ENCODE results near the gene SGMS1.
"Not testable (repeated sequence)": the region's sequence is repeated elsewhere in the genome, so short reads cannot be mapped to it uniquely, and the experiment has no call there.

The SGMS1 gene

DNA sequence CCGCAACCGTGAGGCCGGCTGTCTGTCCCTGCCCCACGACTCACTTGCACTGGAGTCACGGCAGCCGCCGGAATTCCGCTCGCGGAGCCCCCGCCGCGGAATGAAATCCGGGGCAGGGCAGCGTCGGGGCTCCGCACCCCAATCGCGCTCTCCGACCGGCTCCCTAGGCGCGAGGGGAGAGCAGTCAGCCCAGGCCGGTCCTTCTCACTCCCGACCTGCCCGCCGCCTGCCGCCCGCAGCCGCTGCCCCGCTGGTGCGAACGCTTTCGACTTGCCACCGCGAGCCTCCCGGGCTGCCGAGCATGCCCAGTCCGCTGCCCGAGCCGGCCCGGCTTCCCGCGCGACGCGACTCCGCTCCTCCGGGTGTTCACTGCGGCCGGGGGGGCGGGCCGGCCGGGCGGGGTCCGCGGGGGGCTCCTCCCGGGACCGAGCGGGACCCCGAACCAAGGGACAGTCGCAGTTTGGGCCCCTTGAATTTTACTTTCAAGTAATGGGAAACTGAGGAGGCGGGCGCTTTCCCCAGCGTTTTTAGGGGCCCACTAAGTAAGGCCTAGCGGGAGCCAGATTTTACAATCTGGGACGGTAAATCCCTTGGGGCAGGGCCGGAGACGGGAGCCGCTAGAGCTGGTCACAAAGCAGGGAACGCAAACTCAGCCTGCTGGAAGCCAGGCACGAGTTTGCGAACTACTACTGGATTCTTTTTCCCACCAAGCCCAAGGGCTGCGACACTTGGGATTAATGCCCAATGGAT lies at the start of gene SGMS1:
Gene SGMS1, minus strand, starts transcription at position 294 of the 750 bp plus-strand sequence. CDS start 279,842 bp downstream, outside the sequence.
- peak; percentile 50 to 72 for DNase-seq (ENCODE audit: low read depth in 2 of 2)

DNA sequence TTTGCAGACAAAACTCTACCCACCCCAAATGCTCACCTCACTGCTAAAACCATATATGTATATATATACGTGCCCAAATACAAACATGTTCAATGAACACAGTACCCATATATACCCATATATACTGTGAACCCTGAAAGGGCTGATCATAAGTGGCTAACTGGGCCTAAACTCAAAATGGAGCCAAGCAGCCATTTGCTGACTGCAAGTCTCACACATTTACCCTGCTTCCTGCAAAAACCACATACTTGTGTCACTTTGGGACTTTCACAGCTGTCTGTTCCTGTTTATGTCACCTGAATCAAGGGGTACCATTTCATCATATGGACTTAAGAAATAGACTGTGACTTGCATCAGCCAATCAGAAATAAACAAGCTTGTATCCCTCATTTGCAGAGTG lies 48.4 kb upstream of the SGMS1 start:
- DNase-seq (ENCODE audit: low read depth in 2 of 2) = not testable (repeated sequence)

DNA sequence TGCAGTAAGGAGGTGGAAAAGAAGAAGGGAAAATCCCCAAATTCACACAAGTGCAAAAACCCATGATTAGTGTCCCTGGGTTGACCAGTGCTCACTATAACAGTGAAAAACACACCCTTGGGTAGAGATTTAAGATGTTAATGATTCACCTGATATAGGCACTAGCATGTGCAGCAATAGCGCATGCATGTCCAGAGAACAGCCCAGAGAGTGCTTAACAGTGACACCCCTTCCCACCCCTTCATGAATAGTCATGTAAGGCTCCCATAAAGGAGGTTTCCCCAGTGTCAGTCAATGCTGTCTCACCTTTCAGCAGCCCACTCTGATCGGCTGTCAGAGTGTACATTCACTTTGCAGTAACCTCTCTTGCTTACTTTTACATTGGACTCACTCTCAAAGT lies 47.9 kb upstream of the SGMS1 start:
- DNase-seq (ENCODE audit: low read depth in 2 of 2) = not testable (repeated sequence)

DNA sequence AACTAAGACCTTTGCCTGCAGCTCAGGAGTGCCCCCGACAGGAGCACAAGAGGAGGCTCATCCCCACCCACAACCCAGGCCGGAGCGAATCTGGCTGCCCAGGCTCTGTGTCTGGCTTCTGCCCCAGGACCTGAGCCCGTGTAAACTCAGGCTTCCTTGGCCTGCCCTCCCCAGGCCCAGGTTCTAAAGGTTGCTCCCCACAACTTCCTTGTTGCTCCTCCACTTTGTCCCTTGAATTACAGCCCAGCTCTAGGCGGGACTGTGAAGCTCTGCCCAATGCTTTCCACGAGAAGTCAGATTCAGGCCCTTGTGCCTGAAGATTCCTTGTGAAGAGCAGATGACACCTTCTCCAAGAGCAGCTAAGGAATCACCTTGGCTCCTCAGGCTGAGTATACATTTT lies 46.2 kb upstream of the SGMS1 start:
- not testable (repeated sequence) for DNase-seq (ENCODE audit: low read depth in 2 of 2)

DNA sequence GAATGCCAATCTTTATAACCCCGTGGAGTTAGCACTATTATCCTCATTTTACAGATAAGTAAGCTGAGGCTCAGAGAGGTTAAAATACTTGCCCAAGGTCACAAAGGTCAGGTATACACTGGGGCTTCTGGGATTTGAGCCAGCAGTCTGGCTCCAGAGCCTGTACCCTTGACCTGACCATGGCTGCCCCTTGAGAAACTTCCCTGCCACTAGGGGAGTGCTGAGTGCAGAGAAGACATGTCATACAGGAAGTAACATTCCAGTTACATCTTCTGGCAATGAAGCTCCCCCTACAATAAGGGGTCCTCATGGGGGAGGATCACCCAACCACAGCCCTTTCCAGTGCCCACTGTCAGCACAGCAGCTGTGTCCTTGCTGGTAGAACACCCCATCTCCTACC lies 43.6 kb upstream of the SGMS1 start:
- not testable (repeated sequence) for DNase-seq (ENCODE audit: low read depth in 2 of 2)

DNA sequence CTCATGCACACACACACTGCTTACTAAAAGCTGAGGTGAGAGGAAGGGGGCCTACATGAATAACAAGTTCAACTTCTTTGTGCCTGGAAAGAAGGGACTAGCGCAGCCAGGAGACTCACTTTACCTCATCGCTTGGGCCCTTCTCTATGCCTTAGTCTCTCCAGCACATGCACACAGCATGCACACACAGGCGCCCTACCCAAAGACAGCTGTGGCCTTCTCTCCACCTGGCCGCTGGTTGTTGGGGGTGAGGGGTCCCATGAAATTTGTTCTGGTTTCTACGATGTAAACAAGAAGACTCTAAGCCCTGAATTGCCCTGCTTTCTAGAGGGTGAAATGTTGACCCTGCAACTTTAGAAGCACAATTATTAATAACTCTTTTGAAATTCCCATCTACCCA lies 38.7 kb upstream of the SGMS1 start:
- DNase-seq (ENCODE audit: low read depth in 2 of 2) = not testable (repeated sequence)

DNA sequence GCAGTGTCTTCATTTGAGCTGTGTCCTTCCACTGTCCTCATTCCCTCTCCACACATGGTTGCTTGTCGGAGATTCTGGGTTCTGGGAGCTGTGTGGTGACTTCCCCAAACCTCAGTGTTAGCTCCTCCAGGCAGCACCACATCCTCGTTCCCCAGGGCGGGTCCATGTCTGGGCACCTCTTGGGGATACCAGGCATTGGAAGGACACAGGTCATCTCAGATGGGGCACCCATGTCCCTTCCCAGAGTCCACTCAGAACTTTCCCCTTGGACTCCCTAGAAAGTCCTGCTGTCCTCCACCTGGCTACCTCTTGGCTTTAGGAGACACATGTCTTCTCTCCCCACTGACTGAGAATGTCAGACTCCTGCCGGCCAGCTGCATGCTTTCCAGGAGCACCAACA lies 37.8 kb upstream of the SGMS1 start:
- DNase-seq (ENCODE audit: low read depth in 2 of 2) = not testable (repeated sequence)

DNA sequence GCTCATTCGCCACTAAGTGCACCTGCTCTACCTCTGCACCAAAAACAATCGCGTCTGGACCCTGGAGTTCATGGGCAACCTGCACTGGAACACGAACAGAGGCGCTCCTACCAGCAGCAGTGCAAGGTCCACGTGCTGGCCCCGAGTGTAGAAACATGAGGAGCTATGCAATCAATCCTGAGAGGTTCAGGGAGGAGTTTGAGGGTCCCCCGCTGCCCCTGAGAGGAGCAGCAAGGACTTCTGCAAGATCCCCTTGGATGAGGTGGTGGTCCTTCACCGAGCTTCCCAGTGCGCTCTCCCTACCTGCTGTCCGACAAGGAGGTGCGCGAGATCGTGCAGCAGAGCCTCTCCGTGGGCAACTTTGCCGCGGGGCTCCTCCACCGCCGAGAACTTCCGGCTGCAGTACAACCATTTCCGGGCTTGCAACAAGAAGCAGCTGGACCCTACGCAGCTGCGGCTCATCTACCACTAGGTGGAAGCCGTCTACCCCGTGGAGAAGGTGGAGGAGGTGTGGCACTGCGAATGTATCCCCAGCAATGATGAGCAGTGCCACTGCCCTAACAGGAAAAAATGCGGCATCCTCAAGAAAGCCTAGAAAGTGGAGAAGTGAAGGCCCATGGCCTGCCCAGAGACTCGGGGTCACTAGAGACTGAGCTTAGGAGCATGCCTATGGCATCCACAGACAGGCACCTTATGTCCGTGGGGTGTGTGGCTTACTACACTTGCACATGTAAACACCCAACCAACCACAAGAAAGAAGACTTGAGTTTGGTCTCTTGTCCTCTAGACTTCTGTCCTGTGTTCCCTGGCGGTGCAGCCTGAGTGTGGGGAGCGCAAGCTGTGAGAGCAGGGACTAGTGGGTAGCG lies 36.3 kb upstream of the SGMS1 start:
- DNase-seq (ENCODE audit: low read depth in 2 of 2) = peak in 1 of 2 donors; percentile 52

DNA sequence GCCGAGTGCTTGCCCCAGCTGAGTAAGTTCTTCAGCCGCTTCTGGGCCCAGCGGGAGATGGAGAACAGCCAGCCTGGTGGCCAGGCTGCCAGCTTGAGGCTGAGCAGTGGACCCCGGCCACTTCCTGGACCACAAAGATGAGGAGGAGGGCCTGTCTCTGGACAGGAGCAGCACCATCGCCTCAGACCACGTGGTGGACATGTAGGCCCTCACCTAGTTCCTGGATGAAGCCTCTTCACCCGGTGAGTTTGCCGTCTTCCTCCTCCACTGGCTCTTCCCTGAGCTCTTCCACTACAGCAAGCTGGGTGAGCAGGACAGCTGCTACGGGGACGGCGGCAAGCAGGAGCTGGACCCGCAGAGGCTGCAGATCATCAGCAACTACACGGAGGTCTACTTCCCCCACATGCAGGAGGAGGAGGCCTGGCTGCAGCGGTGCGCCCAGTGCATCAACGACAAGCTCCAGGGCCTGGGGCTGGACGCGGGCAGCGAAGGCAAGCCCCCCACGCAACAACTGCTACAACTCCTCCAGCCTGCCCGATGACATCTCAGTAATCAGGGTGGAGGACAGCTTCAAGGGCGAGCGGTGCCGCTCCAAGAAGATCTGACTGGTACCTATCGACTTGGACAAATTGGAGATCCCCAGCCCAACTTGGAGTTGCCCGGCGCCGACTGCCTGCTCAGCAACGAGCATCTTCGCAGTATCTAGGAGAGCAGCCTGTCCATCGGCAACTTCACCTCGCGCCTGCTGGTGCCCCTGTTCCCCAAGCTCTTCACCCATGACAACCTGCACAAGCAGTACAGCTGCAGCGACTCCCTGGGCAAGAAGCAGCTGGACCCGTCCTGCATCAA lies 35.5 kb upstream of the SGMS1 start:
- not testable (repeated sequence) for DNase-seq (ENCODE audit: low read depth in 2 of 2)

DNA sequence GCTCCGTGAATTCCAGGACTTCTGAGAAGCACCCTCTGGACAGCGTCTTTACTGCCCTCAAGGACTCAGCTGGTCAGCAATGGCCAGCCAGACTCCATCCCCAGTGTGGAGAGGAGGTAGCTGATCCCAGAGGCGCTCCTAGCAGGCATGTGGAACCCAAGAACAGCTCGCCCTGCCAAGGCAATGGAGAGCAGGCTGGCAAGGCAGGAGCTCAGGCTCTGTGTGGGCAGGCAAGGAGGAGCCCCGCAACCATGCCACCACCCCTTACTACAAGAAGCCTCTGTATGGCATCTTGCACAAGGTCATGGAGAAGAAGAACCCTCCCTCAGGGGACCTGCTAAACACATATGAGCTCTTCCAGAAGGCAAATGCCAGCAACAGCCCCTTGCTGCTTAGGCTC lies 34.4 kb upstream of the SGMS1 start:
- DNase-seq (ENCODE audit: low read depth in 2 of 2) = no peak

DNA sequence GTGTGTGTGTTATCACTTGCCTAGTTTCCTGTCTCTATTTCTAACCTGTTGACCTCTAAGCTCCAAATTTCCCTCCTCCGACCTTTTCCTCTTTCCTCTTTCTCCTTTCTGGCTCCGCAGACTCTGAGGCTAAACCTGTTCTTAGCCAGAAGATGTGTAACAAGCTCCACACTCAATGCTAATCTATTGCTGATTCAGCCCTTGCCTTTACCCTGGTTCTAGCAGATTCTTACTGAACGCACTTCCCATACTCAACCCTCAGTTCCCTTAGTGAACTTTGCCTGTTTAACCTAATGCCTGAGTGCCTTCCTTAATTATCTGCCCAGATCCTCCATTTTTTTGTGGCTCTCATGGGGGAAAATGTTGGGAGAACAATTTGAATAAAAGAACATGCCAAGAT lies 30.0 kb upstream of the SGMS1 start:
- DNase-seq (ENCODE audit: low read depth in 2 of 2) = no peak

DNA sequence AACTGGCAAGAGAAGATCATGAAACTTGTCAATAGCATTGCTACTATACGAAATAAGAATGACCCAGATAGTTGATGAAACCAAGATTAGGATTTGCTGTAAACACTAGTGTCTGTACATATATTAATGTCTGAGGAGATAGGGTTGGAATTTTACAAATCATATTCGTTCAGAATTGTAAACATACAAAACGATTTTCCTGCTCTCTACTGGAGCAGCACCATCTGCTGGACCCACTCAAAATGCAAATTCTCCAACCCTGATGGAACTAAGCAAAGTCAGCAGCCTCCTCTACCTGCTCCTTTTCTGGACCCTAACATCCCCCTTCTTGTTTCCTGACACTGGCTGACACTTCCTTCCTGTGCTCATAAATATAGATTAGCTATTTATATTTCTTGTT lies 29.4 kb upstream of the SGMS1 start:
- DNase-seq (ENCODE audit: low read depth in 2 of 2) = no peak

DNA sequence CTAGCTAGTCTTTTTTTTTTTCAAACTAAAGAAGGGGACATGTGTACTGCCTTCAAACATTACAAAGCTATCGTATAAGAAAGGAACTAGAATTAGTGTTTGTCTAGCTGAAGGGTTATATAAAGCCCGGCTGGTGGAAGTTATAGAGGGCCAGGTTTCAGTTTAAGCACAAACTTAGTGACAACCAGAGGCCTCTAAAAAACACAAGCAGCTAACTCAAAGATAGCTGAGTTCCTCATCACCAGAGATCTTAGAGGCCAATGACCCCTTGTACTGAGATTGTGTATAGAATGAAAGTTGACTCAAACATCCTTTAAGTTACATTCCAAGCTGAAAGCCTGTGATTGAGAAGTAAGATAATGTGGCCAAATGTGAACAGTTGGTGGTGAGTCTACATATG lies 28.1 kb upstream of the SGMS1 start:
- DNase-seq (ENCODE audit: low read depth in 2 of 2) = no peak

DNA sequence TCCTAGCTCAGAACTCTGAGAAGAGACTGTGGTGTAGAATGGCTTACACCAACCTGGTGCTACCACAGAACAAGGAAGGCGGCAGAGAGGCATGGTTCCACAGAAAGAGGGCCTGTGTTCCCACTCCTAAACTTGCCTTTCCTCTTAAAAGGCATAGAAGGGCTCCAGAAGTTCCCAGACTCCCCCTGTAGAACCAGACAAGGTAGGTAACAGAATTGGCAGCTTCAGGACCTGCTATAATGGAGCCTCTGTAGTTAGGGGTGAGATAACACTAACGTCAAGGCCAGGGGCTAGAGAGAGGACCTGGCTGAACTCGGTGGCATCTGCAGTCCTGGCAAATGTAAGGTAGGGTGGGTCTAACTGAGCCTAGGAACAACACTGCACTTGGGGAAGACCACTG lies 26.7 kb upstream of the SGMS1 start:
- no peak for DNase-seq (ENCODE audit: low read depth in 2 of 2)

DNA sequence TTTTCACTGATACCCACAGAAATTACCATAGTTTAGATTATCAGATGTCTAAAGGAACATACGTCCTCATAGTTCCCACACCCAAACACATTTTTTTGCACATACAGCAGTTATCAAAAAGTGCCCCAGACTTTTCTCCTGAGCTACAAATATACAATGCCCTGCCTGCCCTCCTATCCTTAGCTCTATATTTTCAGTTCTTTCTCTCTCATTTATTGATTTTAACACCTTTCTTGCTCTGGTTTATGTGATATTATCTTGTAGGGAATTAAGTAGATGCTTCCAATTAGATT lies 25.1 kb upstream of the SGMS1 start:
- no peak for DNase-seq (ENCODE audit: low read depth in 2 of 2)

DNA sequence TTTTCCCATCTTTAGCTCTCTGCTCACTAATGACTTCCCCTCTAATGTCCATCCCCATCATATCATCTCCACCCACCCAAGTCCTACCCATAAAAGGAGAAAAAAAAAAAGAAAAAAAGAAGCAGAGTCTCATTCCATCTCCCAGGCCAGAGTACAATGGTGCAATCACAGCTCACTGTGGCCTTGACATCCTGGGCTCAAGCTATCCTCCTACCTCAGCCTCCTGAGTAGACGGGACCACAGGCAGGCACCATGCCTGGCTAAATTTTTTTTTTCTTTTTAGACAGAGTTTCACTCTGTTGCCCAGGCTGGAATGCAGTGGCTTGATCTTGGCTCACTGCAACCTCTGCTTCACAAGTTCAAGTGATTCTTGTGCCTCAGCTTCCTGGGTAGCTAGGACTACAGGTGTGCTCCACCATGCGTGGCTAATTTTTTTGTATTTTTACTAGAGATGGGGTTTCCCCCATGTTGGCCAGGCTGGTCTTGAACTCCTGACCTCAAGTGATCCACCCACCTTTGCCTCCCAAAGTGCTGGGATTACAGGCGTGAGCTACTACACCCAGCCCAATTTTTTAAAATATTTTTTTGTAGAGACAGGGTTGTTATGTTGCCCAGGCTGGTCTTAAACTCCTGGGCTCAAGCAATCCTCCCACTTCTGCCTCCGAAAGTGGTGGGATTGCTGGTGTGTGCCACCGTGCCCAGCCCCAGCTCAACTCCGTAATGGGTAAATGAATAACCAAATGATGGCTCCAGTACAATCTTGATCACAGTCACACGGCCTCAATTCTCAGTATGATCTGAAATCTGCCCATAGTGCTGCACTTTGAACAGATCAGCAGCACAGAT lies 24.6 kb upstream of the SGMS1 start:
- no peak for DNase-seq (ENCODE audit: low read depth in 2 of 2)

DNA sequence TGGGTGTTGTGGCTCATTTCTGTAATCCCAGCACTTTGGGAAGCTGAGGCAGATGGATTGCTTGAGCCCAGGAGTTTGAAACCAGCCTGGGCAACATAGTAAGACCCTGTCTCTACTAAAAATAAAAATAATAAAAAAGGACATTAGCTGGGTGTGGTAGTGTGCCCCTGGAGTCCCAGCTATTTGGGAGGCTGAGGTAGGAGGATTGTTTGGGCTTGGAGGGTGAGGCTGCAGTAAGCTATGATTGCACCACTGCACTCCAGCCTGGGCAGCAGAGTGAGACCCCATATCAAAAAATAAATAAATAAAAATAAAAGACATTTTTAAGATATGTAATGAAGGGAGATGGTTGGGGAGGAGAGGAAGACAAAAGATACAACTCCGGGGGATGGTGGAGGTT lies 23.6 kb upstream of the SGMS1 start:
- DNase-seq (ENCODE audit: low read depth in 2 of 2) = not testable (repeated sequence)

DNA sequence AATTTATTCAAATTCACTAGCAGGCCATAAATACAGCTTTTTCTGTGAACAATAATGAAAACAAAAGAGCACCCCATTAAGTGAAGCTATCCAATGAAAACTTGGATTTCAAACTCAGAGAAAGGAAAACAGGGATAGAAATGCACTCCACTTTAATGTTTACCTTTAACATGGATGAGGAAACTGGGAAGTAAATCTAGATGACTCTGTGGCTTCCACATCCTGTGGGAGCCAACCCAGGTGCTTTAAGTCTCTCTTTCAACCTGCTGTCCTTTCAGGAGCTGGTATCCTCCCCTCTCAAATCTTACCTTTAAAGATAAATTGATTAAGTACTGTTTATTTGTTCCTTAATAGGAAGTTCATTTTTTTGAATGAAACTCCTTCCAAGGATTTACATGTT lies 21.5 kb upstream of the SGMS1 start:
- DNase-seq (ENCODE audit: low read depth in 2 of 2) = no peak

DNA sequence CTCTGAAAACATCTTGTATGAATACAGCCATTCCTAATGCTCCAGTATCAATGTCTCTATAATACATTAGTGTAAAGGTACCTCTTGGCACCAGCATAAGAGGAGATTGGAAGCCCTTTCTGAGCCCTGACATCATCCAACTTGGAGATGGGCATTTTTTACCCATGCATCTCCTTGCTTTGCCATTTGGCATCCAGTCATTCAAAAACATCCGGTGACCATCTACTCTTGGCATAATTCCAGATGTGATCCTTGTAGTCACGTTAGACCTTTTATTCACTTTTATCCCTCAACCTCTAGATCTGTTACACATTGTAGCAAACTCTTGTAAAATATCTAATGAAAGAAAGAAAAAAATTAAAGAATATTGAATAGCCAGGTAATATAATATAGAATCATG lies 17.9 kb upstream of the SGMS1 start:
- DNase-seq (ENCODE audit: low read depth in 2 of 2) = no peak

DNA sequence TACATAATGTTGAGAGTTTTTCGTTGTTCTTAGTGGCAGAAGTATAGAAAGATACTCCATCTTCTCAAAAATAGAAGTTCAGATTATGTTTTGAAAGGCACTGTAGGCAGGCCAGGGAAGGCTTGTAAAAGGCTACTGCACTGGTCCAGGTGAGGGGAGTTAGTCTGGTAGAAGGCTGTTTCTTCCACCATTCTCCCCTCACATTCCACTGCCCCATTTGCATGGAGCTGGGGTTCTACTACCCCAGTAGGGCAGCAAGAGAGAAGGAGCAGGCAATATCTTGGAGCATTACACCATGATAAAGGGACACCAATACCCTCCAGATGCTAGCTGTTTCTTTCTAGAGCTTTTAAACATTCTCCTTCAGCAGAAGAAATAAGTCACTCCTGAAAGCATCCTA lies 16.5 kb upstream of the SGMS1 start:
- DNase-seq (ENCODE audit: low read depth in 2 of 2) = no peak

All from stimulated activated CD4-positive, alpha-beta T cell treated with anti-CD3 and anti-CD28 coated beads, Interleukin-15, amount 100 ng/mL, for 48 hours (primary cell).